Liver (tissue), 9 donors: Measurements from ENCODE around the gene DNM3. TPM values are rescaled to one million over a fixed set of nuclear protein-coding genes. Genes with fewer than 3 reads are reported as not detected.

ENCODE experiments used
- DNase-seq: peaks from one replicate; pipeline ENCODE4 v3.0.0-alpha.2; 2017; ENCODE audit warnings: low spot score
- H3K27ac ChIP-seq, 2 donors: one replicate each; pipeline ENCODE4 v1.7.0; 2013; ENCODE audit warnings: inconsistent platforms in 2 of 2, low read length in 2 of 2, control low read depth in 1 of 2, low read depth in 1 of 2, mild to moderate bottlenecking in 1 of 2
- H3K27me3 ChIP-seq, 4 donors: one replicate each; pipeline versions ENCODE4 v1.6.1 to v1.7.0; 2013; ENCODE audit warnings: low read length in 3 of 4, inconsistent platforms in 1 of 4, mild to moderate bottlenecking in 1 of 4, moderate library complexity in 1 of 4; ENCODE audit not compliant: control insufficient read depth in 4 of 4, insufficient read depth in 4 of 4
- H3K36me3 ChIP-seq, 4 donors: one replicate each; pipeline versions ENCODE4 v1.6.1 to v1.7.0; 2013; ENCODE audit warnings: low read length in 3 of 4, mild to moderate bottlenecking in 3 of 4, low read depth in 1 of 4, moderate library complexity in 1 of 4; ENCODE audit not compliant: control insufficient read depth in 4 of 4, insufficient read depth in 3 of 4
- H3K4me1 ChIP-seq, 4 donors: one replicate each; pipeline versions ENCODE4 v1.6.1 to v1.7.0; 2013; ENCODE audit warnings: low read length in 3 of 4, mild to moderate bottlenecking in 3 of 4, moderate library complexity in 1 of 4; ENCODE audit not compliant: control insufficient read depth in 4 of 4, insufficient read depth in 4 of 4
- H3K4me3 ChIP-seq, 3 donors: one replicate each; pipeline versions ENCODE4 v1.6.1 to v1.7.0; 2013; ENCODE audit warnings: low read length in 3 of 3, control low read depth in 1 of 3, low read depth in 1 of 3, mild to moderate bottlenecking in 1 of 3
- H3K9ac ChIP-seq, 2 donors: one replicate each; pipeline ENCODE4 v1.7.0; 2013; ENCODE audit warnings: low read length in 2 of 2, mild to moderate bottlenecking in 2 of 2, moderate library complexity in 2 of 2, control low read depth in 1 of 2, low read depth in 1 of 2
- H3K9me3 ChIP-seq, 4 donors: one replicate each; pipeline versions ENCODE4 v1.6.1 to v1.7.0; 2013; ENCODE audit warnings: low read length in 3 of 4; ENCODE audit not compliant: control insufficient read depth in 4 of 4
- EGR1 ChIP-seq, 2 donors: IDR thresholded peaks; 2 replicates each; pipeline ENCODE4 v1.6.1; 2016 to 2018; ENCODE audit warnings: antibody characterized with exemption in 2 of 2, low read depth in 2 of 2
- FOXA1 ChIP-seq: IDR thresholded peaks from 2 replicates; pipeline ENCODE4 v1.6.1; 2016; ENCODE audit warnings: antibody characterized with exemption
- FOXA2 ChIP-seq: IDR thresholded peaks from 2 replicates; pipeline ENCODE4 v1.6.1; 2016; ENCODE audit warnings: antibody characterized with exemption
- GABPA ChIP-seq, 2 donors: IDR thresholded peaks in 1 of 2; conservative IDR thresholded peaks in 1 of 2; 2 replicates each; pipeline ENCODE4 v1.6.1; 2016; ENCODE audit warnings: antibody characterized with exemption in 2 of 2, mild to moderate bottlenecking in 1 of 2, moderate library complexity in 1 of 2
- HNF4A ChIP-seq, 2 donors: conservative IDR thresholded peaks; 2 replicates each; pipeline ENCODE4 v1.6.1; 2016; ENCODE audit warnings: antibody characterized with exemption in 2 of 2, mild to moderate bottlenecking in 2 of 2
- NR2F2 ChIP-seq: IDR thresholded peaks from 2 replicates; pipeline ENCODE4 v1.6.1; 2016; ENCODE audit warnings: antibody characterized with exemption
- RAD21 ChIP-seq, 2 donors: IDR thresholded peaks; 2 replicates each; pipeline ENCODE4 v1.6.1; 2016; ENCODE audit warnings: antibody characterized with exemption in 2 of 2, mild to moderate bottlenecking in 2 of 2
- REST ChIP-seq: IDR thresholded peaks from 2 replicates; pipeline ENCODE4 v1.6.1; 2016; ENCODE audit warnings: antibody characterized with exemption, mild to moderate bottlenecking
- RXRA ChIP-seq, 2 donors: IDR thresholded peaks; 2 replicates each; pipeline ENCODE4 v1.6.1; 2017 to 2018; ENCODE audit warnings: antibody characterized with exemption in 2 of 2, mild to moderate bottlenecking in 1 of 2
- SP1 ChIP-seq: IDR thresholded peaks from 2 replicates; pipeline ENCODE4 v1.6.1; 2018; ENCODE audit warnings: antibody characterized with exemption, mild to moderate bottlenecking
- YY1 ChIP-seq: IDR thresholded peaks from 2 replicates; pipeline ENCODE4 v1.6.1; 2016; ENCODE audit warnings: antibody characterized with exemption, mild to moderate bottlenecking
- WGBS: extraction: QIAGEN DNeasy Blood & Tissue Kit; methylation state at CpG from one replicate; pipeline ENCODE4 v1.1.7; 2013; 5-methylcytosine and 5-hydroxymethylcytosine counted together
- polyA plus RNA-seq, 2 donors: library from polyadenylated mRNA; stranded (reverse) in 1 of 2; unstranded in 1 of 2; fragments of 200-250 nt in 1 of 2; fragments of >200 nt in 1 of 2; fragmentation: Nextera tagmentation in 1 of 2; extraction: Ambion mirVana in 1 of 2; gene quantifications; one replicate each; pipeline versions ENCODE4 v1.2.1 to v1.2.3, GENCODE V29; 2013 to 2015
- total RNA-seq, 2 donors: library from RNA; depleted of rRNA; stranded (reverse); fragments of >200 nt; gene quantifications; one replicate each; pipeline ENCODE4 v1.2.3, GENCODE V29; 2014
- TF ChIP-seq, protein P1 (sequence below): IDR thresholded peaks from 2 replicates; pipeline ENCODE4 v1.6.1; 2016; ENCODE audit warnings: antibody characterized with exemption
- TF ChIP-seq, protein P2 (sequence below): IDR thresholded peaks from 2 replicates; pipeline ENCODE4 v1.6.1; 2016; ENCODE audit warnings: antibody characterized with exemption
- TF ChIP-seq, protein P3 (sequence below): fragments of 150-350 bp; IDR thresholded peaks from 2 replicates; pipeline ENCODE4 v1.5.1; 2017; ENCODE audit warnings: improper control_type of control experiment, low read depth, low read length; ENCODE audit not compliant: missing input control
- TF ChIP-seq, protein P4 (sequence below): IDR thresholded peaks from 2 replicates; pipeline ENCODE4 v1.6.1; 2016; ENCODE audit warnings: antibody characterized with exemption
- donor health status: healthy.
- donor health status: healthy.
- donor health status: healthy.
- donor health status: healthy.
- donor health status: healthy.

Gene DNM3
- total and polyA plus RNA-seq, 4 donors, result 0.08 to 3.2 (median 1.0) TPM

GRCh38 chr1:172308577-172308976 is 467.3 kb downstream of the DNM3 start:
- no peaks in the 10 kb centered on the region for H3K36me3 ChIP-seq
- TF ChIP-seq, protein P1, sequence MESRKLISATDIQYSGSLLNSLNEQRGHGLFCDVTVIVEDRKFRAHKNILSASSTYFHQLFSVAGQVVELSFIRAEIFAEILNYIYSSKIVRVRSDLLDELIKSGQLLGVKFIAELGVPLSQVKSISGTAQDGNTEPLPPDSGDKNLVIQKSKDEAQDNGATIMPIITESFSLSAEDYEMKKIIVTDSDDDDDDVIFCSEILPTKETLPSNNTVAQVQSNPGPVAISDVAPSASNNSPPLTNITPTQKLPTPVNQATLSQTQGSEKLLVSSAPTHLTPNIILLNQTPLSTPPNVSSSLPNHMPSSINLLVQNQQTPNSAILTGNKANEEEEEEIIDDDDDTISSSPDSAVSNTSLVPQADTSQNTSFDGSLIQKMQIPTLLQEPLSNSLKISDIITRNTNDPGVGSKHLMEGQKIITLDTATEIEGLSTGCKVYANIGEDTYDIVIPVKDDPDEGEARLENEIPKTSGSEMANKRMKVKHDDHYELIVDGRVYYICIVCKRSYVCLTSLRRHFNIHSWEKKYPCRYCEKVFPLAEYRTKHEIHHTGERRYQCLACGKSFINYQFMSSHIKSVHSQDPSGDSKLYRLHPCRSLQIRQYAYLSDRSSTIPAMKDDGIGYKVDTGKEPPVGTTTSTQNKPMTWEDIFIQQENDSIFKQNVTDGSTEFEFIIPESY, result no peak
- TF ChIP-seq RAD21 (IDR thresholded peaks at IDR 0.05), result no peak

GRCh38 chr1:172320733-172321132 is 479.4 kb downstream of the DNM3 start:
- no peaks in the 10 kb centered on the region for H3K4me1 ChIP-seq
- DNase-seq, result no peak
- no peak overlapping the region for H3K4me3 ChIP-seq
- H3K36me3 ChIP-seq, result no peaks in the 10 kb centered on the region
- no peak overlapping the region for H3K27ac ChIP-seq
- no peak overlapping the region for H3K9ac ChIP-seq
- H3K27me3 ChIP-seq, result no peaks in the 10 kb centered on the region
- TF ChIP-seq FOXA1 (no peak), NR2F2 (no peak), YY1 (no peak), RAD21 (IDR thresholded peaks at IDR 0.05) (no peak), EGR1 (IDR thresholded peaks at IDR 0.05; ENCODE audit: low read depth in 2 of 2) (no peak), FOXA2 (no peak), RXRA (IDR thresholded peaks at IDR 0.05) (no peak), SP1 (no peak), GABPA (IDR thresholded peaks at IDR 0.05 in 1 of 2, conservative IDR thresholded peaks at IDR 0.05 in 1 of 2) (no peak), HNF4A (conservative IDR thresholded peaks at IDR 0.05) (no peak), REST (no peak)
- TF ChIP-seq, protein P1, result no peak
- TF ChIP-seq, protein P2, sequence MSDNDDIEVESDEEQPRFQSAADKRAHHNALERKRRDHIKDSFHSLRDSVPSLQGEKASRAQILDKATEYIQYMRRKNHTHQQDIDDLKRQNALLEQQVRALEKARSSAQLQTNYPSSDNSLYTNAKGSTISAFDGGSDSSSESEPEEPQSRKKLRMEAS, result no peak
- TF ChIP-seq, protein P3, sequence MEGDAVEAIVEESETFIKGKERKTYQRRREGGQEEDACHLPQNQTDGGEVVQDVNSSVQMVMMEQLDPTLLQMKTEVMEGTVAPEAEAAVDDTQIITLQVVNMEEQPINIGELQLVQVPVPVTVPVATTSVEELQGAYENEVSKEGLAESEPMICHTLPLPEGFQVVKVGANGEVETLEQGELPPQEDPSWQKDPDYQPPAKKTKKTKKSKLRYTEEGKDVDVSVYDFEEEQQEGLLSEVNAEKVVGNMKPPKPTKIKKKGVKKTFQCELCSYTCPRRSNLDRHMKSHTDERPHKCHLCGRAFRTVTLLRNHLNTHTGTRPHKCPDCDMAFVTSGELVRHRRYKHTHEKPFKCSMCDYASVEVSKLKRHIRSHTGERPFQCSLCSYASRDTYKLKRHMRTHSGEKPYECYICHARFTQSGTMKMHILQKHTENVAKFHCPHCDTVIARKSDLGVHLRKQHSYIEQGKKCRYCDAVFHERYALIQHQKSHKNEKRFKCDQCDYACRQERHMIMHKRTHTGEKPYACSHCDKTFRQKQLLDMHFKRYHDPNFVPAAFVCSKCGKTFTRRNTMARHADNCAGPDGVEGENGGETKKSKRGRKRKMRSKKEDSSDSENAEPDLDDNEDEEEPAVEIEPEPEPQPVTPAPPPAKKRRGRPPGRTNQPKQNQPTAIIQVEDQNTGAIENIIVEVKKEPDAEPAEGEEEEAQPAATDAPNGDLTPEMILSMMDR, result no peak
- TF ChIP-seq, protein P4, sequence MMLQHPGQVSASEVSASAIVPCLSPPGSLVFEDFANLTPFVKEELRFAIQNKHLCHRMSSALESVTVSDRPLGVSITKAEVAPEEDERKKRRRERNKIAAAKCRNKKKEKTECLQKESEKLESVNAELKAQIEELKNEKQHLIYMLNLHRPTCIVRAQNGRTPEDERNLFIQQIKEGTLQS, result no peak
- WGBS, result 84% methylated on average over 6 of the region's 6 CpGs
- H3K9me3 ChIP-seq, result no peaks in the 10 kb centered on the region

More at GRCh38 chr1:172308577-172308976, 467.3 kb downstream of the DNM3 start:
- H3K9ac ChIP-seq, result no peak overlapping the region
- no peak overlapping the region for H3K4me3 ChIP-seq
- WGBS, result 81% methylated on average over 4 of the region's 4 CpGs
- no peak for DNase-seq
- H3K4me1 ChIP-seq, result no peaks in the 10 kb centered on the region
- H3K27me3 ChIP-seq, result no peaks in the 10 kb centered on the region
- H3K9me3 ChIP-seq, result no peaks in the 10 kb centered on the region
- H3K27ac ChIP-seq, result no peak overlapping the region
